ENCODE measurements around the gene RASA2.
A peak's percentile ranks its signal among the peaks of the same experiment; 100 is the strongest.
"Not testable (repeated sequence)": the region's sequence is repeated elsewhere in the genome, so short reads cannot be mapped to it uniquely, and the experiment has no call there.

RASA2 gene

GRCh38 chr3:141532609-141533008 lies 45.8 kb downstream of the RASA2 start:
- no peak for DNase-seq (ENCODE audit: low spot score)

GRCh38 chr3:141536017-141536416 lies 49.2 kb downstream of the RASA2 start:
- not testable (repeated sequence) for DNase-seq (ENCODE audit: low spot score)

GRCh38 chr3:141537856-141538255 lies 51.0 kb downstream of the RASA2 start:
- DNase-seq (ENCODE audit: low spot score): no peak

- DNase-seq (ENCODE audit: low spot score): no peak
These were observed 51.9 kb downstream of the RASA2 start for GRCh38 chr3:141538568-141539240.

- DNase-seq (ENCODE audit: low spot score): peak; percentile 6
These were observed 52.8 kb downstream of the RASA2 start for GRCh38 chr3:141539431-141540187.

- no peak for DNase-seq (ENCODE audit: low spot score)
These were observed 53.7 kb downstream of the RASA2 start for GRCh38 chr3:141540531-141540930.

- no peak for DNase-seq (ENCODE audit: low spot score)
These were observed 55.6 kb downstream of the RASA2 start for GRCh38 chr3:141542202-141542969.

- no peak for DNase-seq (ENCODE audit: low spot score)
These were observed 56.2 kb downstream of the RASA2 start for GRCh38 chr3:141542989-141543388.

- DNase-seq (ENCODE audit: low spot score): no peak
These were observed 57.9 kb downstream of the RASA2 start for GRCh38 chr3:141544697-141545096.

- DNase-seq (ENCODE audit: low spot score): no peak
These were observed 59.3 kb downstream of the RASA2 start for GRCh38 chr3:141546081-141546480.

GRCh38 chr3:141546586-141546985 lies 59.8 kb downstream of the RASA2 start:
- DNase-seq (ENCODE audit: low spot score): no peak

- DNase-seq (ENCODE audit: low spot score): no peak
These were observed 61.0 kb downstream of the RASA2 start for GRCh38 chr3:141547791-141548190.

- DNase-seq (ENCODE audit: low spot score): no peak
These were observed 64.3 kb downstream of the RASA2 start for GRCh38 chr3:141550926-141551665.

GRCh38 chr3:141552440-141552991 lies 65.7 kb downstream of the RASA2 start:
- no peak for DNase-seq (ENCODE audit: low spot score)

GRCh38 chr3:141553055-141553454 lies 66.2 kb downstream of the RASA2 start:
- no peak for DNase-seq (ENCODE audit: low spot score)

GRCh38 chr3:141556034-141556433 lies 69.2 kb downstream of the RASA2 start:
- no peak for DNase-seq (ENCODE audit: low spot score)

- DNase-seq (ENCODE audit: low spot score): no peak
These were observed 71.3 kb downstream of the RASA2 start for GRCh38 chr3:141557961-141558706.

GRCh38 chr3:141561426-141562034 lies 74.7 kb downstream of the RASA2 start:
- peak; percentile 65 for DNase-seq (ENCODE audit: low spot score)

- DNase-seq (ENCODE audit: low spot score): no peak
These were observed 77.4 kb downstream of the RASA2 start for GRCh38 chr3:141564241-141564640.

GRCh38 chr3:141570068-141570467 lies 83.2 kb downstream of the RASA2 start:
- no peak for DNase-seq (ENCODE audit: low spot score)

All from SK-N-DZ (cell line).